Activated T-helper 17 cell treated with anti-CD3 and anti-CD28 coated beads, Interleukin-2, amount 50 U/mL, for 72 hours (primary cell): ENCODE results near the gene FAM83G. TPM values are rescaled to one million over a fixed set of nuclear protein-coding genes. Genes with fewer than 3 reads are reported as not detected.
A peak's percentile ranks its signal among the peaks of the same experiment; 100 is the strongest.

Experiments used
- ATAC-seq: fragments of 150-1000 bp; cut with Tn5 transposase; replicated peaks from 2 replicates; pipeline ENCODE4 v1.10.0; 2021; ENCODE audit warnings: mild to moderate bottlenecking, moderate library complexity
- H3K27ac Mint-ChIP-seq: one replicate; pipeline ENCODE4 v1.8.0; 2022; ENCODE audit warnings: mixed read lengths
- H3K27me3 Mint-ChIP-seq: one replicate; pipeline ENCODE4 v1.8.0; 2022; ENCODE audit warnings: mixed read lengths
- H3K36me3 Mint-ChIP-seq: one replicate; pipeline ENCODE4 v1.8.0; 2022; ENCODE audit warnings: low read depth, mild to moderate bottlenecking, mixed read lengths
- H3K4me1 Mint-ChIP-seq: one replicate; pipeline ENCODE4 v1.8.0; 2022; ENCODE audit warnings: mixed read lengths
- H3K4me3 Mint-ChIP-seq: one replicate; pipeline ENCODE4 v1.8.0; 2022; ENCODE audit warnings: mild to moderate bottlenecking, mixed read lengths
- H3K9me3 Mint-ChIP-seq: one replicate; pipeline ENCODE4 v1.8.0; 2022; ENCODE audit warnings: mixed read lengths
- total RNA-seq, 2 donors: library from RNA; stranded (reverse); gene quantifications; one replicate each; pipeline ENCODE4 v1.2.3, GENCODE V29; 2022

Gene FAM83G
- total RNA-seq, 2 donors from 2014 or later = 15.9 to 22.6 TPM

DNA sequence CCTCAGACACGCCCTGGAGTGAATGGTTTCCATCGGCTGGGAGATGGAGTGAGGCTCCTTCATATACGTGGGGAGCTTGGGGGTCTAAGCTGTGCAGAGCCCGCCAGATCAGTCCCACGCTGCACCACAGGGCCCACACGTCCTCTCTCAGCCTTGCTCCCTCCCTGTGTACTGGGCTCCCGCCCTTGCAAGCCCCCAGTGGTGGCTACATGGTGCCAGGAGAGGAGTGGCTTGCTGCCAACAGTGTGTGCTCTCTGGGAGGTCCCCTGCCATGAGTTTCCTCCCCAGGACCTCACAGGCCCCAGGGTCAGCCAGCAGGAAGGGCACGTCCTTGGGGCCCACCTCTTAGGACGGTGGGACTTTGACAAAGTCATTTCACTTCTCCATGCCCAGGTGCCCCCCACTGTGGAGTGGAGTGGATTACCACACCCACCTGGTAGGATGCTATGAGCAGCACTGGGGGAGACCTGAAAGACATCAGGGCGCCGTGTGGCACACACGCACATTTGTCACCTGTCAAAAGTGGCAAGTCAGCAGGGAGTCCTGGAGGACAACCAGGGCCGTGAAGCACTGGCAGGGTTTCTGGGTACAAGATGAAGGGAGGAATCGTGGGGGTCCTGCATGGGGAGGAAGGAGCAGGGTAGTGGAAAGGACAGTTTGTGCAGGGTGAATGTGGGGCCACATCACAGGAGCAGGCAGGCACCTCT, 38.9 kb downstream of the FAM83G start:
- H3K36me3 Mint-ChIP-seq = peaks cover 11% of the 10 kb centered on the region
- no peaks in the 10 kb centered on the region for H3K9me3 Mint-ChIP-seq
- H3K27me3 Mint-ChIP-seq = no peaks in the 10 kb centered on the region
- H3K27ac Mint-ChIP-seq = no peak overlapping the region
- H3K4me1 Mint-ChIP-seq = peaks cover 16% of the 10 kb centered on the region
- ATAC-seq = no peak
- H3K4me3 Mint-ChIP-seq = no peak overlapping the region

DNA sequence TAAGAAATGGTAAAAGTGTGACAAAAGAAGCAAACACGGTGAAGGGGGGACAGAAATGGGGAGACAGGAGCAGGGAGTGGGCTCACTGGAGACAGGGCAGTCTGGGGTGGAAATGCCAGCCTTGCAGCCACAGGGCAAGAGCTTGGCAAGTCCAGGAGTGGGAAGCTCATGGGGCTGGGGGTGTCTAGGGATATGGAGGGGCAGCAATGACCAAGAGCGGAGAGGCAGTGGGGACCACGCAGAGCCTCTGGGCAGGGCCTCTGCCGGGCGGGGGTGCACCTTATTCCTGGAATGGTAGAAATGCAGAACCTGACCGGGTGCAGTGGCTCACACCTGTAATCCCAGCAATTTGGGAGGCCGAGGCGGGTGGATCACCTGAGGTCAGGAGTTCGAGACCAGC, 40.0 kb downstream of the FAM83G start:
- Mint-ChIP-seq H3K27ac (peak overlapping the region; percentile 29), H3K9me3 (no peaks in the 10 kb centered on the region)
- ATAC-seq = no peak

DNA sequence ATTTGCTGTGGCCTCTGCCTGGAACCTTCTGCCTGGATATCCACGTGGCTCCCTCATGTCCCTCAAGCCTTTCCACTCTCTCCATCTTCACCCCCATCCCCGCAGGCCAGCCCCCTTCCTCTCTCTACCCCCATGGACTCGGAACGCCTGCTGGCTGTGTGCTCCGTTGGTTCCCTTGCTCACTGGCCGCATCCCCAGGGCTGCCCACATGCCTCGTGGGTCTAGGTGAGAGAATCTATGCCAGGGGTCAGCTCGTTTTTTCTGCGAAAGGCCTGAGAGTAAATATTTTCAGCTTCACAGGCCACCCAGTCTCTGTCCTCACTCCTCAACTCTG, 40.6 kb downstream of the FAM83G start:
- Mint-ChIP-seq H3K4me3 (no peak overlapping the region), H3K9me3 (no peaks in the 10 kb centered on the region), H3K27ac (peak overlapping the region; percentile 29), H3K36me3 (no peaks in the 10 kb centered on the region), H3K27me3 (no peaks in the 10 kb centered on the region), H3K4me1 (peaks cover 14% of the 10 kb centered on the region)
- ATAC-seq = no peak

More for the DNA sequence above, 40.0 kb downstream of the FAM83G start:
- peaks cover 16% of the 10 kb centered on the region for H3K4me1 Mint-ChIP-seq
- peaks cover 1% of the 10 kb centered on the region for H3K36me3 Mint-ChIP-seq
- H3K27me3 Mint-ChIP-seq = no peaks in the 10 kb centered on the region
- H3K4me3 Mint-ChIP-seq = no peak overlapping the region

DNA sequence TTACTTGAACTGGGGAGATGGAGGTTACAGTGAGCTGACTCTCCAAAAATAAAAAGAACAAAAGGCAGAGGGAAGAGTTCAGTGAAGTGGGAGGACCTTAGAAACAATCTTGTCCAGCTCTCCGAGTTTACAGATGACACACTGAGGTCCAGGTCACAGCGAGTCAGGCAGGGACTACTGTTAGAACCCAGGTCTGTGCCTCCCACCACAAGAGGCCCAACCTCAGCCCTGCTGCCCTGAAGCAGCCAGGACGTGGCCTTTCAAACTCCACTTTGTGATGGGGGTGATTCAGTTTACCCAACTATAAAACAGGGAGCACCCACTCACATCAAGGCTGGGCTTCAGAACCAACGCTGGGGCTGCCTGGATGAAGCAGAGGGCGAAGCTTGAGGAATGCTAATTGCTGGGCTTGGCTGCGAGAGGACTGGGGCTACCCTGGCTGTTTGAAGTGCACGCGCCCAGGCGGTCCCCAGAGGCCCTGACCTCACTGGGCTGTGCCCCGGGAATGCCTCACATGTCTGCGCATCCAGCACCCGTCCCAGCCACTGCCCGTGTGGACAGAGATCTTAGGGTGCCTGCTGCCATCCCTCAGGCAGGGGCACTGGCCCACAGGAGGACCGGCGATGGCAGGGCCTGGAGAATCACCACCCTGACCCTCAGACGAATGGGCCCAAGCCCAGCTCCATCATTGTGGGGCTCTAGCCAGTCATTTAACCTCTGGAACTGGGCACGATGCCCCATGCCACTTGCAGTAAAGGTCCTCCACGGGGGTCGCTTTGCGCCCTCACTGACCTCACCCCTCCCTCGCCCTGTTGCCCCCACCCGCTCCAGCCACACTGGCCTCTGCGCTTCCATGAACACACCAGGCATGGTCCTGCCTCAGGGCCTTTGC, 41.2 kb downstream of the FAM83G start:
- H3K27ac Mint-ChIP-seq = peak overlapping the region; percentile 56
- no peaks in the 10 kb centered on the region for H3K36me3 Mint-ChIP-seq
- no peaks in the 10 kb centered on the region for H3K9me3 Mint-ChIP-seq
- ATAC-seq = peak; percentile 13
- peaks cover 14% of the 10 kb centered on the region for H3K4me1 Mint-ChIP-seq
- H3K27me3 Mint-ChIP-seq = no peaks in the 10 kb centered on the region
- H3K4me3 Mint-ChIP-seq = no peak overlapping the region

DNA sequence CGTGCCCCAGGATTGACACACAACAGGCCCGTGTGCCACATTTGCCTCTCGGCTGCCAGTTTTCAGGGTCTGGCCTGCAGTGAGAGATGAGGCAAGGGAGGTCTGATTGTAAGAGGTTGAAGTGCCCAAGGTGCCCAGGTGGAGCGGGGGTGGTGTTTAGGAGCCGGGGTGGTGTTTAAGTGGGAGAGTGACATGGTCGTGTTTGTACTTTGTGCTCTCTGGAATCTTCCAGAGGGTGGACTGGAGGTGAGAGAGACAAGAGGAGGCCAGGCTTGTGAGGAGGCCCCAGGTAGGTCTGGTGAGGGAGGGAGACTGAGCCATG, 42.1 kb downstream of the FAM83G start:
- ATAC-seq = no peak

DNA sequence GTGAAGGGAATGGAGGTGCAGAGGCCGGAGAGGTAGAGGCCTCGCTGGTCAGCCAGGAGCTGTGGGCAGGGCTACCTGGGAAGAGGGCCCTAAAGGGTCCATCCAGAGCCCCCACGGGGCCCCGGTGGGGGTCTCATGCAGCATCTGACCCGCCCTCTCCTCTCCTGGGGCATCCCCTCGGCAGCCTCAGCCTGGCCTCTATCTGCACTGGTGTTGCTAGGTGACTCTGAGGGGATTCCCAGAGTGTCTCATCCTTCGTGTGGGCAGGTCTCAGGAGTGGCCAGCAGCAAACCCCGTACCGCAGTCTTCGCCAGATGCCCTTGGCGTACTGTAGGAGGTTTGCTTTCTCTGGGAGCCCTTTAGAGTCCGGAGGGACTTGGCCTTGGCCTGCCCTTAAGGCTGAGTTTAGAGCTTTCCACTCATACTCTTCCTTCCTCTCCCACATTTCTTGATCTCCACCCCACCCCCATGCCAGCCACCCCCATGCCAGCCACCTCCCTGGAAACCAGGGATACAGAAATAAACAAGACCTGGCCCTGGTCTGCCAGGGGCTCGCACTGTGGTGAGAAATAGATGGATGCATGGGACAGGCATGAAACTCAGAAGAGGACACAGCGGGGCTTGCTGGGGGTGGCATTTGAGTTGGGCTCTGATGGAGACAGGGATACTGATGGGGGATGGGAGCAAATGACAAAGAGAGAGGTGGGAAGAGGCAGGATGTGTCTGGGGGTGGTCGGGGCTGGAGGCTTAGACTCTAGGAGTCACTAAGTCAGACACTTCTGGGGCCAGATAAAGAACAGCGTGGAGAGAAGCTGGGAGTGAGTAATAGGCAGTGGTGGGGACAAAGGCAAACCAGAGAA, 42.7 kb downstream of the FAM83G start:
- Mint-ChIP-seq H3K9me3 (no peaks in the 10 kb centered on the region), H3K27ac (peak overlapping the region; percentile 56), H3K4me3 (peak overlapping the region; percentile 40), H3K36me3 (no peaks in the 10 kb centered on the region), H3K4me1 (peaks cover 14% of the 10 kb centered on the region), H3K27me3 (no peaks in the 10 kb centered on the region)
- peak; percentile 91 for ATAC-seq

More for the DNA sequence above, 42.1 kb downstream of the FAM83G start:
- H3K27me3 Mint-ChIP-seq = no peaks in the 10 kb centered on the region
- peak overlapping the region; percentile 40 for H3K4me3 Mint-ChIP-seq
- no peaks in the 10 kb centered on the region for H3K36me3 Mint-ChIP-seq
- peak overlapping the region; percentile 56 for H3K27ac Mint-ChIP-seq
- peaks cover 14% of the 10 kb centered on the region for H3K4me1 Mint-ChIP-seq
- no peaks in the 10 kb centered on the region for H3K9me3 Mint-ChIP-seq

DNA sequence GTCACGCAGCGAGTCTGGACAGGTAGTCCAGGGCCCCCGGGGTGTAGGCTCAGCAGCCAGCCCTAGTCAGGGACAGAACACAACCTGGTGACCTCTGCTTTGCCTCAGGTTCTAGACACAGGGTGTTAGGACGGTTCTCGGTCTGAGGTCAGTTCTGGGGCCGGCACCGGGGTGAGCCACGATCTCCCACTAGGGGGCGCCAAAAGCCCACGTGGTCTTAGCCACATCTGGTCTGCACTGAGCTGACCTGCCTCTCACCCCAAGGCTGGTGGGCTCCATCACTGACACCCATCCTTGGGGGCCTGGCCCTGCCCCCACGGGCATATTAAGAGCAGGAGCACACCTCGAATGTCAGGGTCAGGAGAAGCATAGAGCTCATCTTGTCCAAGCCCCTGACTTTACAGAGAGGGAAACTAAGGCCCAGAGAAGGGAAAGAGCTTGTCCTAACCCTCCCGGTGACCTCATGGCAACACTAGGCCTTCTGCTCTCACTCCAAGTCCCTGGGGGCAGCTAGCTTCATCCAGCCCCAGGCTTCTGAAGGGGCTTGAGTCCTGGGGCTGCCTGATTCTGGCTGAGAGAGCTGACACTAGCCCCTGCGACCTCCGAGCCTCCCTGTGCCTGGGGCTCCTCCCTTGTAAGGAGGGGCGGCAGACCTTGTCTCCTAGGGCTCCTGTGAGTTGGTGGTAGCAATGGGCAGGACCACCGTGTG, 43.6 kb downstream of the FAM83G start:
- Mint-ChIP-seq H3K27me3 (no peaks in the 10 kb centered on the region), H3K36me3 (no peaks in the 10 kb centered on the region), H3K9me3 (no peaks in the 10 kb centered on the region), H3K27ac (peak overlapping the region; percentile 43), H3K4me1 (peaks cover 14% of the 10 kb centered on the region), H3K4me3 (peak overlapping the region; percentile 40)
- ATAC-seq = peak; percentile 70

DNA sequence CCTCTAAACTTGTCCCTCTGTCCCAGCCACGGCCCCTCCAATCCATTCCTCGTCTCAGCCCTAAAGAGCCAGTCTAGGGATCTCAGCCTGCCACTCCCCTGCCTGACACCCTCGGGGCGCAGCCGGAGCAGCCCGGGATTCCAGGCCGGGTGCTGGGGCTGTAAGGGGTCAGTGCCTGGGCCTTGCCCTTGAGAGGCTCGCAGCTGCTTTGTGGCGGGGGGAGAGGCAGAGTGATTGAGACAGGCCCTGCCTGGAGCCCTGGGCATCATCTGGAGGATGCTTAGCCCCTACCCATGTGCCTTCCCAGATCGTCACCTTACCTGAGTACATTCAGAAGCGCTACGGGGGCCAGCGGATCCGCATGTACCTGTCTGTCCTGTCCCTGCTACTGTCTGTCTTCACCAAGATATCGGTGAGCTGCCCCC, 44.3 kb downstream of the FAM83G start:
- Mint-ChIP-seq H3K36me3 (no peaks in the 10 kb centered on the region), H3K4me3 (no peak overlapping the region), H3K27me3 (no peaks in the 10 kb centered on the region), H3K27ac (peak overlapping the region; percentile 43), H3K4me1 (peaks cover 19% of the 10 kb centered on the region), H3K9me3 (no peaks in the 10 kb centered on the region)
- ATAC-seq = no peak

DNA sequence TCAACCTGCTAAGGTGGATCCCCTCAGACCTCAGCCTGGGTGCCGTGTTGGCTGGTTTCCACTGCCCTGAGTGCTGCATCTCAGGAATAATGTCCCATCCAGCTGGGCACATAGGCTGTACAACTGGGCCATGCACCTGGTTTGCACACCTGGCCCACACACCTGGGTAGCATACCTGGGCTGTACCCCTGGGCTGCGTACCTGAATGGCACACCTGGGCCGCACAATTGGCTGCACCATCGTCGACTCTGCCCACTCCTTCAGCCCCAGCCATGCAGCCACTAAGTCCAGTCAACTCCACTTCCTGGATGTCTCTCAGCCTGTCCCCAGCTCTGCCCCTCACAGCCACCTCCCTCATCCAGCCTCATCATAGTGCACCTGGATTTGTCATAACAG, 44.7 kb downstream of the FAM83G start:
- H3K27ac Mint-ChIP-seq = peak overlapping the region; percentile 43
- no peaks in the 10 kb centered on the region for H3K9me3 Mint-ChIP-seq
- no peak overlapping the region for H3K4me3 Mint-ChIP-seq
- H3K4me1 Mint-ChIP-seq = peaks cover 20% of the 10 kb centered on the region
- H3K27me3 Mint-ChIP-seq = no peaks in the 10 kb centered on the region
- no peak for ATAC-seq
- H3K36me3 Mint-ChIP-seq = no peaks in the 10 kb centered on the region

DNA sequence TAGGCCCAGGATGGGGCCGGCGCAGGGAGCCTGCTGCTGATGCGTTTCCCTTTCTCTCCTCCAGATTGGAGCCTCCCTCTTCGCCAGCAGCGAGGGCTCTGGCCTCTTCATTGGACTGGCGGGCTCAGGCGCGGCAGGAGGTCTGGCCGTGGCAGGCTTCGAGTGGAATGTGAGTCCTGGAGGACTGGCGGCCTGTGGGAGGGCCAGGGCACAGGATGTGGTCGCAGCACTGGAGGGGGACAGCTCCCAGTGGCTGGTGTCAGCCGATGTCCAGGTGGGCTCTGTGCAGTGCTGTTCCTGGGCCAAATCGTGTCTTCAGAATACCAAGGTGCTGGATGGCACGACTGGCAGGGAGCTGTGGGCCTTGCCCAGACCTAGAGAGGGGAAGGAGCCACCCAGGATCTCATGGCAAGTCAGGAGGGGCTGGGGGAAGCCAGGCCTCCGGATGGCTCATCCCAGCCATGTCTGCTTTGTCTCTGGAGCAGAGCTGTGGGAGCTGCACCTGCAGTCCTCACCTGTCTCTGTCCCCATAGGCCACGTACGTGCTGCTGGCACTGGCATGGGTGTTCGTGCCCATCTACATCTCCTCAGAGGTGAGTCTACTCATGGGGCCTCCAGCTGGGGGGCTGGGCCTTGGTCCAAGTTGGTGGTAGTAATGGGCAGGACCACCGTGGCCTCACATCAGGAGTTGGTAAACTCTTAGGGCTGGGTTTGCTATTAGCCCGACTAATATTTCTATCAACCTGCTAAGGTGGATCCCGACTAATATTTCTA, 45.3 kb downstream of the FAM83G start:
- Mint-ChIP-seq H3K36me3 (no peaks in the 10 kb centered on the region), H3K9me3 (no peaks in the 10 kb centered on the region), H3K4me3 (no peak overlapping the region), H3K4me1 (peaks cover 24% of the 10 kb centered on the region), H3K27me3 (no peaks in the 10 kb centered on the region), H3K27ac (no peak overlapping the region)
- ATAC-seq = no peak

DNA sequence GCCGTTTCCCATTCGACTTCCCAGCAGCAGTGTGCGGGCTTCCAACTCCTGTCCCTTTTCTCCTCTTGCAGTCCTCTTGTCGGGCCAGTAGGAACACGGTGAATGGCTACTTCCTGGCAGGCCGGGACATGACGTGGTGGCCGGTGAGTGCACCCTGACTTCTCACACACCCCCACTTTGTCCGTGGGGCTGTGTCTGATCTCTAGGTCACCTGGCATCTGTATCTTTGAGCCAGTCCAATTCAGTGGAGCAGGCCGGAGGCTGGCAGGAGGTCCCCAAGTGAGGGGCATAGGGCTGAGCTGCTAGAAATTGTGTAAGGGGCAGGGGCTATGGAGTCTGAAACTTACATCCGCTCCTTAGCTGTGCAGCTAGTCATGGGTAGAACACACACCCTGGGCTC, 46.0 kb downstream of the FAM83G start:
- H3K36me3 Mint-ChIP-seq = no peaks in the 10 kb centered on the region
- no peak overlapping the region for H3K4me3 Mint-ChIP-seq
- H3K4me1 Mint-ChIP-seq = peaks cover 26% of the 10 kb centered on the region
- no peak overlapping the region for H3K27ac Mint-ChIP-seq
- no peaks in the 10 kb centered on the region for H3K9me3 Mint-ChIP-seq
- no peaks in the 10 kb centered on the region for H3K27me3 Mint-ChIP-seq
- no peak for ATAC-seq

DNA sequence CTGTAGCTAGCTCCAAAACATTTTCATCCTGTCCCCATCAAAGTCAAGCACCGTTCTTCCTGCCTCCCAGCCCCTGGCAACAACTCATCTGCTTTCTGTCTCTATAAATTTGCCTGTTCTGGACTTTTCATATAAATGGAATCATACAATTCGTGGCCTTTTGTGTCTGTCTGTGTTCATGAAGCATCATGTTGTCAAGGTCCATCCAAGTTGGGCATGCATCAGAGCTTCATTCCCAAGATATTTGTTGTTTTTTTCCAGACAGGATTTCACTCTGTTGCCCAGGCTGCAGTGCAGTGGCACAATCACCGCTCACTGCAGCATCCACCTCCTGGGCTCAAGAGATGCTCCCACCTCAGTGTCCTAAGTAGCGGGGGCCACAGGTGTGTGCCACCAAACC, 46.7 kb downstream of the FAM83G start:
- Mint-ChIP-seq H3K4me3 (no peak overlapping the region), H3K36me3 (no peaks in the 10 kb centered on the region), H3K9me3 (no peaks in the 10 kb centered on the region), H3K4me1 (peaks cover 26% of the 10 kb centered on the region), H3K27me3 (no peaks in the 10 kb centered on the region), H3K27ac (no peak overlapping the region)
- ATAC-seq = no peak

DNA sequence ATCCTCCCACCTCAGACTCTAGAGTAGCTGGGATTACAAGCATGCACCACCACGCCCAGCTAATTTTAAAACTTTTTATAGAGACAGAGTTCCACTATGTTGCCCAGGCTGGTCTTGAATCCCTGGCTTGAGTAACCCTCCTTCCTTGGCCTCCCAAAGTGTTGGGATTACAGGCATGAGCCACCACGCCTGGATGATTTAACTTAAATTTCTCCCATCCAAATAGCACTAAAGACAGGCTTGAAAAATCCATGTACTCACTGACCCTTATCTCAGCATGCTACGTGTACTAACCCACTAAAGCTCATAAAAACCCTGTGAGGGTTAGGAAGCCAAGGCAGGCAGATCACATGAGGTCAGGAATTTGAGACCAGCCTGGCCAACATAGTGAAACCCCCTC, 48.0 kb downstream of the FAM83G start:
- Mint-ChIP-seq H3K36me3 (no peaks in the 10 kb centered on the region), H3K27ac (no peak overlapping the region), H3K4me1 (peaks cover 17% of the 10 kb centered on the region), H3K27me3 (no peaks in the 10 kb centered on the region), H3K9me3 (no peaks in the 10 kb centered on the region), H3K4me3 (no peak overlapping the region)
- ATAC-seq = no peak
